CD4-positive, alpha-beta T cell treated with Interferon alpha-2 for 1 hour (primary cell): ENCODE measurements around the gene TBK1.
"Not testable (repeated sequence)": the region's sequence is repeated elsewhere in the genome, so short reads cannot be mapped to it uniquely, and the experiment has no call there.

Source experiments
- DNase-seq, 2 donors: peaks; one replicate each; pipeline ENCODE4 v3.0.0-alpha.2; 2020 to 2022

The TBK1 gene

GRCh38 chr12:64497484-64497883 is 45.6 kb downstream of the TBK1 start:
- DNase-seq: no peak

- no peak for DNase-seq
Measured at GRCh38 chr12:64497903-64498302, 46.0 kb downstream of the TBK1 start.

GRCh38 chr12:64500394-64500793 is 48.5 kb downstream of the TBK1 start:
- DNase-seq: no peak

- DNase-seq: no peak
Measured at GRCh38 chr12:64501486-64501885, 49.6 kb downstream of the TBK1 start.

GRCh38 chr12:64506955-64507354 is 55.0 kb downstream of the TBK1 start:
- no peak for DNase-seq

- DNase-seq: no peak
Measured at GRCh38 chr12:64510667-64511066, 58.7 kb downstream of the TBK1 start.

- DNase-seq: no peak
Measured at GRCh38 chr12:64518396-64518795, 66.5 kb downstream of the TBK1 start.

GRCh38 chr12:64521833-64522232 is 69.9 kb downstream of the TBK1 start:
- no peak for DNase-seq

GRCh38 chr12:64522316-64522715 is 70.4 kb downstream of the TBK1 start:
- no peak for DNase-seq

GRCh38 chr12:64522807-64523206 is 70.9 kb downstream of the TBK1 start:
- DNase-seq: no peak

GRCh38 chr12:64523565-64524444 is 71.9 kb downstream of the TBK1 start:
- not testable (repeated sequence) for DNase-seq

GRCh38 chr12:64525461-64526160 is 73.7 kb downstream of the TBK1 start:
- DNase-seq: no peak

- DNase-seq: no peak
Measured at GRCh38 chr12:64526859-64527258, 74.9 kb downstream of the TBK1 start.

- no peak for DNase-seq
Measured at GRCh38 chr12:64528616-64529015, 76.7 kb downstream of the TBK1 start.

- no peak for DNase-seq
Measured at GRCh38 chr12:64530566-64530965, 78.6 kb downstream of the TBK1 start.

- no peak for DNase-seq
Measured at GRCh38 chr12:64531665-64532334, 79.9 kb downstream of the TBK1 start.

- no peak for DNase-seq
Measured at GRCh38 chr12:64532734-64533351, 80.9 kb downstream of the TBK1 start.

- DNase-seq: no peak
Measured at GRCh38 chr12:64534672-64535199, 82.8 kb downstream of the TBK1 start.

GRCh38 chr12:64538121-64538520 is 86.2 kb downstream of the TBK1 start:
- DNase-seq: no peak

- DNase-seq: not testable (repeated sequence)
Measured at GRCh38 chr12:64542409-64543047, 90.6 kb downstream of the TBK1 start.

GRCh38 chr12:64544371-64545080 is 92.6 kb downstream of the TBK1 start:
- DNase-seq: no peak

- no peak for DNase-seq
Measured at GRCh38 chr12:64545081-64545382, 93.1 kb downstream of the TBK1 start.
